Fibroblast of pulmonary artery (primary cell): Measurements from ENCODE around the gene SMAP1.
A peak's percentile ranks its signal among the peaks of the same experiment; 100 is the strongest.
"Not testable (repeated sequence)": the region's sequence is repeated elsewhere in the genome, so short reads cannot be mapped to it uniquely, and the experiment has no call there.

Experiments
- DNase-seq: peaks from one replicate; pipeline ENCODE4 v3.0.0-alpha.2; 2010; ENCODE audit warnings: low read depth
- H3K4me3 ChIP-seq: replicated peaks from 2 replicates; pipeline ENCODE4 v1.5.1; 2011; ENCODE audit warnings: low read depth, mild to moderate bottlenecking, control low read depth, low read length, moderate library complexity
- TF ChIP-seq, protein P1 (sequence below): IDR thresholded peaks from 2 replicates; pipeline ENCODE4 v1.5.1; 2011; ENCODE audit warnings: mild to moderate bottlenecking, control low read depth, low read length, inconsistent platforms; ENCODE audit errors: missing control alignments

Gene SMAP1

DNA sequence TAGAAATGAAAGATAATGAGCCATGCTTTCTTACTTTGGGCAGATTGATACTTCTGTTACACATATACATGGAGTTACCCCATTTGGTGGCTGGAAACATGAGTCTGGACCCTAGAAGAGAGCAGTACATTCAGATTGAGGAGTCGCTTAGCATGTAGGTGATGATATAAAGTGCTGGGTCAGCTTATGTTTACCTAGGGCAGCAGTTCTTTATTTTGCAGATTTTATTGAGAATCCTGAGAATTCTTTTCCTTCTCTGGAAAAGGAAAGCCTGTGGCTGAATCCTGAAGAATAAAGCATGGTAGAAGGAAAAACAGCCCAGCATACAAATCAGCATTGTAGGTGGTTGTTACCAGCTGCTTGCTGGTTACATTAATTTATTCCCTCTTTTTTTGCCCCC, 91.2 kb downstream of the SMAP1 start:
- no peak for DNase-seq
- no peak overlapping the region for H3K4me3 ChIP-seq
- TF ChIP-seq, protein P1, sequence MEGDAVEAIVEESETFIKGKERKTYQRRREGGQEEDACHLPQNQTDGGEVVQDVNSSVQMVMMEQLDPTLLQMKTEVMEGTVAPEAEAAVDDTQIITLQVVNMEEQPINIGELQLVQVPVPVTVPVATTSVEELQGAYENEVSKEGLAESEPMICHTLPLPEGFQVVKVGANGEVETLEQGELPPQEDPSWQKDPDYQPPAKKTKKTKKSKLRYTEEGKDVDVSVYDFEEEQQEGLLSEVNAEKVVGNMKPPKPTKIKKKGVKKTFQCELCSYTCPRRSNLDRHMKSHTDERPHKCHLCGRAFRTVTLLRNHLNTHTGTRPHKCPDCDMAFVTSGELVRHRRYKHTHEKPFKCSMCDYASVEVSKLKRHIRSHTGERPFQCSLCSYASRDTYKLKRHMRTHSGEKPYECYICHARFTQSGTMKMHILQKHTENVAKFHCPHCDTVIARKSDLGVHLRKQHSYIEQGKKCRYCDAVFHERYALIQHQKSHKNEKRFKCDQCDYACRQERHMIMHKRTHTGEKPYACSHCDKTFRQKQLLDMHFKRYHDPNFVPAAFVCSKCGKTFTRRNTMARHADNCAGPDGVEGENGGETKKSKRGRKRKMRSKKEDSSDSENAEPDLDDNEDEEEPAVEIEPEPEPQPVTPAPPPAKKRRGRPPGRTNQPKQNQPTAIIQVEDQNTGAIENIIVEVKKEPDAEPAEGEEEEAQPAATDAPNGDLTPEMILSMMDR = no peak

- peak; percentile 9 for DNase-seq
- TF ChIP-seq, protein P1 = no peak
- no peak overlapping the region for H3K4me3 ChIP-seq
Observed at GRCh38 chr6:70763754-70764510, 96.2 kb downstream of the SMAP1 start.

GRCh38 chr6:70764706-70765105, 97.0 kb downstream of the SMAP1 start:
- no peak overlapping the region for H3K4me3 ChIP-seq
- no peak for DNase-seq
- TF ChIP-seq, protein P1 = no peak

DNA sequence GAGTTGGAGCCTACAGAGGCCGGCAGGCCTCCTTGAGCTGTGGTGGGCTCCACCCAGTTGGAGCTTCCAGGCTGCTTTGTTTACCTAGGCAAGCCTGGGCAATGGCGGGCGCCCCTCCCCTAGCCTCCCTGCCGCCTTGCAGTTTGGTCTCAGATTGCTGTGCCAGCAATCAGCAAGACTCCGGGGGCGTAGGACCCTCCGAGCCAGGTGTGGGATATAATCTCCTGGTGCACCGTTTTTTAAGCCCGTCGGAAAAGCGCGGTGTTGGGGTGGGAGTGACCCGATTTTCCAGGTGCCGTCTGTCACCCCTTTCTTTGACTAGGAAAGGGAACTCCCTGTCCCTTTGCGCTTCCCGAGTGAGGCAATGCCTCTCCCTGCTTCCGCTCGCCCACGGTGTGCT, 103.7 kb downstream of the SMAP1 start:
- not testable (repeated sequence) for DNase-seq, H3K4me3 ChIP-seq

DNA sequence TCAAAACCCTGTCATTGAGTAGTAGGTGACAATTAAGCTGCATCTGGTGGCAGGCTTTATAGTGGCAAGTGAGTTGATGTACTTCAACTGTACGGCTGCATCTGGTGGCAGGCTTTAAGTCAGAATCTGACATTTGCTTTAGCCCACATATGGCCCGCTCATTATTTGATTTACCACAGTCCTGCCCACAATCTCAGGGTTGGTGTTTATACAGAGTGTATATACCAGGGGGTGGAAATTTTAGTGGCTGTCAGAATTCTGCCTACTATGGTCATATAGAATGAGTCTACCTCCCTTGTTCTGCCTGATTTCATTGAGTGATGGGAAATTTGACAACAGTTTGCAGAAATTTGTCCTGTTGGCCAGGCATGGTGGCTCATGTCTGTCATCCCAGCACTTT, 112.3 kb downstream of the SMAP1 start:
- TF ChIP-seq, protein P1 = no peak
- H3K4me3 ChIP-seq = no peak overlapping the region
- no peak for DNase-seq

GRCh38 chr6:70790483-70791224, 123.0 kb downstream of the SMAP1 start:
- TF ChIP-seq, protein P1 = no peak
- no peak for DNase-seq
- no peak overlapping the region for H3K4me3 ChIP-seq

DNA sequence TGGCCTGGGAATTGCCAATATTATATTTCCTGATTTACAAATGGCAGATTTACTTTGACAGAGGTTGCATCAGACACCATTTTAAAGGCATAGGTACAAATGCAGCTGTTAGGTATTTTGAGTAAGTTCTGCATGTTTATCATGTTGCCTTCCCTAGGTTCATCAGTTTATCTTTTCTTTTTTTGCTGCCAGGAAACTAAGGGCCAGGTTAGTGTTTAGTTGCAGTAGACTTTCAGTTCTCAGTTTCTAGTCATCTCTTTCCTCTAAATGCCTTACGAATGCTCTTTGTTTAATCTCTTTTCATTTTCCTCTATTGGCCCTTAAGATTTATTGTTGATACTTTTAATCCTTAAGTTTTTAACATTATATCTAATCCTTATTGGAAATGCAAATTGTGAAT, 129.9 kb downstream of the SMAP1 start:
- no peak for DNase-seq
- TF ChIP-seq, protein P1 = no peak
- no peak overlapping the region for H3K4me3 ChIP-seq
